Measurements from ENCODE around the gene CMIP. TPM values are rescaled to one million over a fixed set of nuclear protein-coding genes. Genes with fewer than 3 reads are reported as not detected.

CMIP gene
- total RNA-seq, 4 donors from 2014 or later, result 17.1 to 60.5 (median 39.7) TPM

DNA sequence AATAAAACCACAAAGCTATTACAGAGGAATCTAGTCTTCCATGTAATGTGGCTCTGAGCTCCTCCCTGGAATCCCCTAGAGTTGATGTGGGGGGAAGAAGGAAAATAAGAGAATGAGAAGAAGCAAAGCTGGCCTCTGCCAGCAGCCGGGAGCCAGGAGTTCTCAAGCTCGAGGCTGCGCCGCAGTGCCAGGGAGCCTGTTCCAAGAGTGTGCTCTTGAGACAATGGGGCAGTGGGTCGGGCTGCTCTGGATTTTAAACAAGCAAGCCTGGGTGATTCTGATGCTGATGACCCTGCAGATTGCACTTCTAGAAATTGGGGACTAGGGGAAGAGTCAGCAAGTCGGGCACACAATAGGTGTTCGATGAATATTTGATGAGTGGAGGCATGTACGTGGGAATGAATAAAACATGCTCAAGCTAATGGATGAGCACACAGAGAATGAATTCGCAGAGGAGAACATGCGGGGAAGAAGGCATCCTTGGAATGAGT is 119.9 kb downstream of the CMIP start:
- WGBS, 2 donors, result 31 to 49% methylated on average over 9 to 10 of the region's 10 CpGs

DNA sequence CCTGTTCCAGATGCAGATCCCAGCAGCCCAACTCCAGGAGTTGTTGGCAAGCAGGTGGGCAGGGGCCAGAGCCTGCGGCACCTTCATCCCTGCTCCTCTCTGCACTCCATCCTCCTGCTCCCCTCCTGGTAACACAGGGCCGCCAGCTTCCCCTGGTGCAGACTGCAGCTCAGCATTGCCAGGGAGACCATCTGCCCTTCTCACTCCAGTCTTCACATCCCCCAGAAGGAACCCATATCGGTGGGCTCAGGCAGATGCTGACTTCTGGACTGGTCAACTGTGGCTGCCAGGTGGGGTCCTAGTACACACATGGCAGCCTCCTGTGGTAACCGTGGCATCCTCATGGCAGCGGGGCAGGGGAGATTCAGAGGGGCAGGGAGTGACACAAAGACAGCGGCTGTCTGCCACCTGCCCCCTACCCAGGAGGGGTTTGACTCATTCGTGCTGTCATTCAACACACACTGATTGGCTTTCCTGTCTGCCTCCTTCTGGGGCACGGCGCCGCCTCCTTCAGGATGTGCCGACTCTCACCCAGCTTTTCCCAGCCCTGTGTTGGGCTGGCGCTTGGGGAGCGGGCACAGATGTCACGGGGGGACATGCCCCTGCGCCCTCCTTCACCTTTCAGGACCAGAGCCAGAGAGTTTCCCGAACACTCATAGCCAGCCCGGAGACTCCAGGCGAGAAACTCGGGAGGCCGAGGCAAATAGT is 120.9 kb downstream of the CMIP start:
- intact Hi-C loops (cut with DNase I), result no loop called here

More for the DNA sequence above, 119.9 kb downstream of the CMIP start:
- peak overlapping the region in 1 of 4 donors; percentile 39 for H3K27ac ChIP-seq
- DNase-seq, result no peak
- peaks cover 12 to 82% (median 28%) of the 10 kb centered on the region in 3 donors for H3K4me1 ChIP-seq
- no peaks in the 10 kb centered on the region for H3K27me3 ChIP-seq
- TF ChIP-seq POLR2A (IDR thresholded peaks at IDR 0.05), result no peak
- TF ChIP-seq, protein P1, sequence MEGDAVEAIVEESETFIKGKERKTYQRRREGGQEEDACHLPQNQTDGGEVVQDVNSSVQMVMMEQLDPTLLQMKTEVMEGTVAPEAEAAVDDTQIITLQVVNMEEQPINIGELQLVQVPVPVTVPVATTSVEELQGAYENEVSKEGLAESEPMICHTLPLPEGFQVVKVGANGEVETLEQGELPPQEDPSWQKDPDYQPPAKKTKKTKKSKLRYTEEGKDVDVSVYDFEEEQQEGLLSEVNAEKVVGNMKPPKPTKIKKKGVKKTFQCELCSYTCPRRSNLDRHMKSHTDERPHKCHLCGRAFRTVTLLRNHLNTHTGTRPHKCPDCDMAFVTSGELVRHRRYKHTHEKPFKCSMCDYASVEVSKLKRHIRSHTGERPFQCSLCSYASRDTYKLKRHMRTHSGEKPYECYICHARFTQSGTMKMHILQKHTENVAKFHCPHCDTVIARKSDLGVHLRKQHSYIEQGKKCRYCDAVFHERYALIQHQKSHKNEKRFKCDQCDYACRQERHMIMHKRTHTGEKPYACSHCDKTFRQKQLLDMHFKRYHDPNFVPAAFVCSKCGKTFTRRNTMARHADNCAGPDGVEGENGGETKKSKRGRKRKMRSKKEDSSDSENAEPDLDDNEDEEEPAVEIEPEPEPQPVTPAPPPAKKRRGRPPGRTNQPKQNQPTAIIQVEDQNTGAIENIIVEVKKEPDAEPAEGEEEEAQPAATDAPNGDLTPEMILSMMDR (IDR thresholded peaks at IDR 0.05), result no peak
- no peaks in the 10 kb centered on the region for H3K9me3 ChIP-seq
- H3K36me3 ChIP-seq, result peaks cover 0 to 8% (median 0%) of the 10 kb centered on the region in 3 donors
- intact Hi-C loops (cut with DNase I), result no loop called here
- H3K4me3 ChIP-seq, result no peak overlapping the region

DNA sequence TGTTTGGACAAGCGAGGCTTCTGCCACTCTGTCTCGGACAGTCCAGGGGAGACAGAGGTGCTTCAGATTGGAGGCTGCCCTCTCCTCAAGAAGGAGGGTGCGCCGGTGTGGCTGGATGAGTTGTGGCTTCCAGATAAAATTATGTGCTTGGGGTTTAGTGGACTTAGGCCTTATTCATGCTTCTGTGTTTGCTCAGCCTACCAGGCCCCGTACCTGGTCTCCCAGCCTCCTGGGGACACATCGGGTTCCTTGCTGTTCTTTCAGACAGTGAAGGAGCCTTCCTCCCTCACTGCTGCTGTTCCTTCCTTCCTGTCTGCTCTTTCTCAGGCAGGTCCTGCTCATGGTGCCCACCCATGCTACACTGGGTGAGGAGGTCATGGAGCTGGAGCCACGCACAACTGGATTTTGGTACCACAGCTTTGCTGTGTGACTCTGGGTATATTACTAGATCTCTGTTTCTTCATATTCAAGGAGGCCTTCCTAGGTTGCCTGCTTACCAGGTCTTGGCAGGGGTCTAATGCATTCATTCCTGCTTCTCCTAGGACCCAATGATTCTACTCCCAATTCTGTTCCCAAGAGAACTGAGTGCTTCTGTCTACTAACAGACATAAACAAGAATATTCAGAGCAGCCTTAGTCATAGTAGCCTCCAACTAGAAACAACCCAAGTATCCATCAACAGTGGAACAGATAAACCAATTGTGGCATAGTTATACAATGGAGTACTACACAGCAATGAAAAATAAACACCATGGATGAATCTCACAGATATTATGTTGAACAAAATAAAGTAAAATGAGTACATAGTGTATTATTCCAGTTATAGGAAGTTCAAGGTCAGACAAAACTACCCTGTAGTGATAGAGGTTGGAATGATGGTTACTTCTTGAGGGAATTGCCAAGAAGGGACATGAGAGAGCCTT is 121.7 kb downstream of the CMIP start:
- TF ChIP-seq POLR2A (IDR thresholded peaks at IDR 0.05), result no peak
- TF ChIP-seq, protein P1 (IDR thresholded peaks at IDR 0.05), result no peak
- intact Hi-C loops (cut with DNase I), result no loop called here
- WGBS, 2 donors, result 86 to 94% methylated on average over 7 of the region's 7 CpGs
- no peak for DNase-seq
- Histone ChIP-seq H3K4me3 (no peak overlapping the region), H3K27me3 (no peaks in the 10 kb centered on the region), H3K9me3 (no peaks in the 10 kb centered on the region), H3K27ac (no peak overlapping the region), H3K36me3 (peaks cover 0 to 8% (median 0%) of the 10 kb centered on the region in 3 donors), H3K4me1 (peaks cover 25 to 79% (median 37%) of the 10 kb centered on the region in 3 donors)

More for the DNA sequence above, 120.9 kb downstream of the CMIP start:
- H3K36me3 ChIP-seq, result peaks cover 0 to 8% (median 0%) of the 10 kb centered on the region in 3 donors
- WGBS, 2 donors, result 72 to 80% methylated on average over 7 to 9 of the region's 20 CpGs
- peaks cover 22 to 82% (median 37%) of the 10 kb centered on the region in 3 donors for H3K4me1 ChIP-seq
- no peak overlapping the region for H3K4me3 ChIP-seq
- H3K27ac ChIP-seq, result no peak overlapping the region
- H3K9me3 ChIP-seq, result no peaks in the 10 kb centered on the region
- TF ChIP-seq, protein P1 (IDR thresholded peaks at IDR 0.05), result no peak
- no peak for TF ChIP-seq POLR2A (IDR thresholded peaks at IDR 0.05)
- H3K27me3 ChIP-seq, result no peaks in the 10 kb centered on the region
- no peak for DNase-seq

DNA sequence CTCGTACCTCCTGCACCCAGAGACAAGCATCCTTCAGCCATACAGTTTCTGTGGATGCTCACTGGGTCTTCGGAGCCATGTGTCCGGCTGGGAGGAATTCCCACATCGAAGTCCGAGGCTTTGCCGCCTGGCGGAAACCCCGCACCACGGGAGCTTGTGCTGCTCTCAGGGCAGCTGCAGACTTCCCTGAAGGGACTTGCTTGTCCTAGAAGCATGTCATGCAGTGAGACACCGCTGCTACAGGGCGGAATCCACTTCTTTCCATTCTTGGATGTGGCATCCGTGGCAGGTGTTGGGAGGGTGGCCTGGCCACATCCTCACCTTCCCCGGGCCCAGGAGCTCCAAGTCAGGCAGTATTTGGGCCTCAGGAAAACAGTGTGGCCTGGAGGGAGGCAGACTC is 122.5 kb downstream of the CMIP start:
- H3K4me3 ChIP-seq, result no peak overlapping the region
- intact Hi-C loops (cut with DNase I), result no loop called here
- H3K9me3 ChIP-seq, result no peaks in the 10 kb centered on the region
- TF ChIP-seq, protein P1 (IDR thresholded peaks at IDR 0.05), result no peak
- no peak for TF ChIP-seq POLR2A (IDR thresholded peaks at IDR 0.05)
- no peak overlapping the region for H3K27ac ChIP-seq
- peaks cover 25 to 79% (median 37%) of the 10 kb centered on the region in 3 donors for H3K4me1 ChIP-seq
- WGBS, 2 donors, result 84 to 86% methylated on average over 2 to 7 of the region's 13 CpGs
- no peak for DNase-seq
- H3K27me3 ChIP-seq, result no peaks in the 10 kb centered on the region
- peaks cover 0 to 8% (median 0%) of the 10 kb centered on the region in 3 donors for H3K36me3 ChIP-seq

Data from esophagus squamous epithelium (tissue), 5 donors.